Stimulated activated naive CD4-positive, alpha-beta T cell treated with Interleukin-2 at 50 U/mL for 16 hours (primary cell): ENCODE data around the gene OST4.

Source experiments
- DNase-seq: peaks from one replicate; lab custom pipeline; 2025; lab: John Stamatoyannopoulos, UW

Gene OST4

GRCh38 chr2:27025281-27025800 is 46.1 kb downstream of the OST4 start:
- DNase-seq: no peak

GRCh38 chr2:27024812-27025211 is 46.6 kb downstream of the OST4 start:
- DNase-seq: no peak

GRCh38 chr2:27024188-27024587 is 47.3 kb downstream of the OST4 start:
- DNase-seq: no peak

GRCh38 chr2:27023740-27024139 is 47.7 kb downstream of the OST4 start:
- no peak for DNase-seq

GRCh38 chr2:27021253-27022049 is 50.0 kb downstream of the OST4 start:
- DNase-seq: no peak
